ENCODE results near the gene CTU2.
"Not testable (repeated sequence)": the region's sequence is repeated elsewhere in the genome, so short reads cannot be mapped to it uniquely, and the experiment has no call there.

CTU2 gene

GRCh38 chr16:88706229-88706964 is at the start of gene CTU2, which contains the start of gene RNF166:
Gene CTU2, plus strand, starts transcription at chr16:88706503. Its CDS starts 28 bp downstream, at chr16:88706531.
Gene RNF166, minus strand, starts transcription at chr16:88706408. Its CDS starts 83 bp downstream, at chr16:88706325.
- DNase-seq, result no peak

- no peak for DNase-seq
These were observed 48.9 kb upstream of the CTU2 start for GRCh38 chr16:88657371-88657770.

- DNase-seq, result no peak
These were observed 47.6 kb upstream of the CTU2 start for GRCh38 chr16:88658714-88659113.

GRCh38 chr16:88659160-88659559 is 47.1 kb upstream of the CTU2 start:
- no peak for DNase-seq

GRCh38 chr16:88661468-88661867 is 44.8 kb upstream of the CTU2 start:
- no peak for DNase-seq

- DNase-seq, result no peak
These were observed 44.0 kb upstream of the CTU2 start for GRCh38 chr16:88662222-88662842.

GRCh38 chr16:88662843-88663606 is 43.3 kb upstream of the CTU2 start, which contains the start of gene MVD:
Gene MVD, minus strand, starts transcription at chr16:88663091. Its CDS starts 11 bp downstream, at chr16:88663080.
- DNase-seq, result no peak

GRCh38 chr16:88665148-88665547 is 41.2 kb upstream of the CTU2 start:
- no peak for DNase-seq

- DNase-seq, result no peak
These were observed 40.7 kb upstream of the CTU2 start for GRCh38 chr16:88665570-88665969.

GRCh38 chr16:88667461-88667860 is 38.8 kb upstream of the CTU2 start:
- no peak for DNase-seq

GRCh38 chr16:88669493-88669892 is 36.8 kb upstream of the CTU2 start:
- not testable (repeated sequence) for DNase-seq

GRCh38 chr16:88669980-88670379 is 36.3 kb upstream of the CTU2 start:
- DNase-seq, result no peak

GRCh38 chr16:88671806-88672205 is 34.5 kb upstream of the CTU2 start:
- DNase-seq, result no peak

GRCh38 chr16:88672776-88673175 is 33.5 kb upstream of the CTU2 start:
- no peak for DNase-seq

GRCh38 chr16:88673716-88674379 is 32.5 kb upstream of the CTU2 start:
- DNase-seq, result no peak

GRCh38 chr16:88676502-88677242 is 29.6 kb upstream of the CTU2 start:
- no peak for DNase-seq

GRCh38 chr16:88677721-88678120 is 28.6 kb upstream of the CTU2 start:
- DNase-seq, result no peak

GRCh38 chr16:88678224-88678979 is 27.9 kb upstream of the CTU2 start:
- DNase-seq, result no peak

GRCh38 chr16:88680554-88681083 is 25.7 kb upstream of the CTU2 start:
- DNase-seq, result no peak

- DNase-seq, result no peak
These were observed 25.1 kb upstream of the CTU2 start for GRCh38 chr16:88681084-88681680.

All from NCI-H187 treated with DMSO at 0.1 percent for 48 hours (cell line).